Glomerular visceral epithelial cell (primary cell): Measurements from ENCODE around the gene USP13.
A peak's percentile ranks its signal among the peaks of the same experiment; 100 is the strongest.

ENCODE experiments used
- DNase-seq: peaks from one replicate; pipeline ENCODE4 v3.0.0-alpha.2; 2016; ENCODE audit errors: extremely low spot score

Gene USP13

DNA sequence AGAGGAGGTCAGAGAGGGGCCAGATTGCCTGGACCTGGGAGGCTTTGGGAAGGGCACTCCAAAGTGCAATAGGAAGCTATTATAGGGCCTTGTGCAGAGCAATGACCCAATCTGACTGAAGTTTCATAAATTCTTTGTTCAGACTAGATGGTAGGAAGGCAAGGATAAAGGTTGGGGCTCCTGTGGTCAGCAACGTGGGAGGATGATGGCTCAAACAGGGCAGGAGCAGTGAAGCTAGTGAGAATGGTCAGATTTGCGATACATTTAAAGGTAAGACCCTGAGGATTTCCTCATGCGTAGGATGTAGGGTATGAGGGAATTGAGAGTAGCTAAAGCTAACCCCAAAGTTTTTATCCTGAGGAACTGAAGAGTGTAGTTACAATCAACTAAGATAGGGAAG lies 139.0 kb downstream of the USP13 start:
- no peak for DNase-seq

DNA sequence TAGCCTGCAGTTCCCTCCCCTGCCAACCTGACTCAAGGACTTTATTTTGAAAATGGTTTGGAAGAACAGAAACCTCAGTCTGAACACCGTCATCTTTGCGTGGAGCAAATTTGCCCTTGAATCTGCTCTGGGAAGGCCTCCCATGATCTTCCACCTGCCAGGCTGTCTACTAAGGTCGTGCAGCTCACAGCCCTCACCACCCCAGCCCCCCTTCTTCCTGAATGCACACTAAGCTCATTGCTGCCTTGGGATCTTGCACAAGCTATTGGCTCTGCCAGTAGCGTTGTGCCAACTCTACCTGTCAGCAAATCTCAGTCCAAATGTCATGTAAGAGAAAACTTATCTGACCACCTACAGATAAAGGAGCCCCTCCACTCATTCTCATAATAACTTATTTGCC lies 141.5 kb downstream of the USP13 start:
- DNase-seq = no peak

DNA sequence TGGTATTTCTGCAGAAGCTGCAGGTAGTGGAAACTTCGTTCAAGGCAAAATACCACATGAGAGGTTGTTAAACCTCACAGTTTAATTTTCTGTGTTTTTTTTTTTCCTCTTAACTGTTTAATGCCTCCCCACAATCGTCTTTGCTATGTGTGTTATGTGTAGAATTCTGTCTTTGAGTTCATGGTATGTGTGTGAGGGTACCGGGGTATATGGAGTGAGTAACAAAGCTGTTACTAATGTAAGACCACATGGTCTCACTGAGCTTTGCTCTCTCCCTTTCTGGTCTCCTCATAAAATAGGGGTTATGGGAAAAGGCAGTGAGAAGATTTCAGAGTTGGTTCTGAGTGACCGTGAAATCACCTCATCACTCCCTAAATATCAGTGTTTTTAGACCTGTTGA lies 143.6 kb downstream of the USP13 start:
- no peak for DNase-seq

DNA sequence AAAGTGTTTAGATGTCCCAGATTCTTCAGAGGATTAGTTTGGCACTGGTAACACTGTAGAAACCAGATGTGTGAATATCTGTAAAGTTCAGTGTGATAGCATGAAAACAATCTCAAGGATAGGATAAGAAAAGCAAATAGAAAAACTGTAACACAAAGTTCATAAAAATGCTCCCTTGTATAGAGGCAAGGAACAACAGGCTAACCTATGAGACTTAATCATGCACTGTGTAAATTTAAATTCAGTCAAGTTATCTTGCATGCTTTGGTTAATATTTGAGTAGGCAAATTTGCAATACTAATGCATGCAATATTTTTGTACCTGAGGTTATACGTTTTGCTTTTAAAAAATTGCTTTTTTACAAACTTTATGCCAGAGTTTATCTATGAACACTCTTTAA lies 144.4 kb downstream of the USP13 start:
- DNase-seq = no peak

DNA sequence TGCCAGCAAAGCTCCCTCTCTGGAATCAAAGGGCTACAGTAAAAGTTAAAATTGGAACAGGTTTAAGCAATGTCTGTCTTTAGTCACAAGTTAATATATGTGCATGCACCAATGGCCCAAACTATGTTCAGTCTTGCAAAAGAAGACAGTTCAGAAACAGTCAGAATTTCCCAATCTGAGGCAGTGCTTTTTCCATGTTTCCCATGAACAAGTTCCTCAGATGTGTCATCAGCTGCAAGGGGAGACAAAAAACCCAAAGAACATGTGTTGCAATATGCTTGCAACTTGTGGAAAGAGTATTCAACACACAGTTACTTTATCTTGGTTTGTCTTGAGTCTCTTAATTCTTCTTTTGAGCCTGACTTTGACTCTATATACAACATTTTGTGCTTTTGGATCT lies 148.4 kb downstream of the USP13 start:
- peak; percentile 20 for DNase-seq

DNA sequence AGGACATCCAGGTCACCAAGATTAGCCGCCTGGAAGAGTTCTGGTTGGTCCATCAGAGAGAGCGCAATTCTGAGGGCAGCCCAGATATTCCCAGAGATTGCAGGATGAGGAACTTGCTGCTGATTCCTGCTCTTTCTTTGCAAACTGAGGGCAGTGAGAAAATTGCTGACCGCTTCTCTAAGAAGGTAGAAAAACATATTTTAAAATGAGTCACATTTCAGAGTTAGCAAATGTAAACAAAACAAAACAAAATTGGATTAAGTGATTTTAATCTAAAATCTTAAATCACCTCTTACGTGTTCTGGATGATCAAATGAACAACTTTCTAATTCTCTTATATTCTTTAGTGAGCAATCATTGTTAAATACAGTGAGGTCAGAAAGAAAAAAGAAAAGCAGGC lies 149.0 kb downstream of the USP13 start:
- DNase-seq = no peak

DNA sequence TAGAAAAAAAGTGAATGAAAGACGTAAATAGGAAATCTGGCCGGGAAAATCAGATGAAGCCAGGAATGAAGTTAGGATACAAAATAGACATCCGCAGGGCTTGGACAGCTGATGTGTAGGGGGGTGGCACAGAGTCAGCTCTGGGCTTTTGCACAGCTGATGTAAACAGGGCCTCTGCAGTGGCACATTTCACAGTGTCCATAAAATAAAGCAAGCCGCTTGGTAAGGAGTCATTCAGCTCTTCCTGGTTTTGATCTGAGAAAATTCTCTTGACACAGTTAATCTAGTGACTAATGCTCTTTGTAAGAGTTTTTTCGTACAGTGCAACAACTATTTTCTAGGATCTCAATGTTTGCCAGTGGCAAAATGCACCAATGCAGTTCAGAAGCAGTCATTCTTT lies 153.3 kb downstream of the USP13 start:
- DNase-seq = no peak

DNA sequence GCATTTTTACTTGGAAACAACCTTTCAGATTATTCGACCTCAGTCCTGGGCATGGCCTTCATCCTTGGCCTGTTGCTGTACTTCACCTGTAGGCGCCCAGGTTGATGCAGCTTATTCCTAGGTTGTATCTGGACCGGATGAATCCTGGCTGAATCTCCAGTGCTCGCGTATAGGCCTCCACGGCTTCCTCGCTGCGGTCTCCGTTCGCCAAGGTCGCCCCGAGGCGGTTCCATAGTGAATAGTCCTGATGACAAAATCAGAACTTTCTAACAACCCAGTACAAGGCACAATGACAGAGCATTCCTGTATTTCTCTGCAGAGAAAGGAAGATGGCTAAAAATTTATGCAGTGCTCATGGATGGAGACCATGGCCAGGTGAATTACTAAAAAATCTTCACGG lies 154.7 kb downstream of the USP13 start:
- no peak for DNase-seq

DNA sequence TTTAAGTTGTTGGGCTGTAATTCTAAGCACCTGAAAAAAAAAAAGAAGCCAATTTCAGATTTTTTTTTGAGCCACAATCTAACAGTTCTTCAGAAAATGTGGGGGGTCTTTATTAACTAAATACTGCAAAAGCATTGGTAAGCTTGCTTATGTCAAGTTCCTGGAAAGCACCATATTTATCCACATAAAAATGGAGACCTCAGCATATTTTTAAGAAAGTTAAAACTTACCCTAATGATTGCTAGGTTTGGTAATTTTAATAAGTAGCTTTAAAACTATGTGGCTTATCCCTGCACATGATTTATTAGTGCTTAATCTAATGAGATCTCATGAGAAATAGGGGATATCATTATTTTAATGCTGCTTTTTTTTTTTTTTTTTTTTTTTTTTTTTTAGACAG lies 156.8 kb downstream of the USP13 start:
- no peak for DNase-seq

DNA sequence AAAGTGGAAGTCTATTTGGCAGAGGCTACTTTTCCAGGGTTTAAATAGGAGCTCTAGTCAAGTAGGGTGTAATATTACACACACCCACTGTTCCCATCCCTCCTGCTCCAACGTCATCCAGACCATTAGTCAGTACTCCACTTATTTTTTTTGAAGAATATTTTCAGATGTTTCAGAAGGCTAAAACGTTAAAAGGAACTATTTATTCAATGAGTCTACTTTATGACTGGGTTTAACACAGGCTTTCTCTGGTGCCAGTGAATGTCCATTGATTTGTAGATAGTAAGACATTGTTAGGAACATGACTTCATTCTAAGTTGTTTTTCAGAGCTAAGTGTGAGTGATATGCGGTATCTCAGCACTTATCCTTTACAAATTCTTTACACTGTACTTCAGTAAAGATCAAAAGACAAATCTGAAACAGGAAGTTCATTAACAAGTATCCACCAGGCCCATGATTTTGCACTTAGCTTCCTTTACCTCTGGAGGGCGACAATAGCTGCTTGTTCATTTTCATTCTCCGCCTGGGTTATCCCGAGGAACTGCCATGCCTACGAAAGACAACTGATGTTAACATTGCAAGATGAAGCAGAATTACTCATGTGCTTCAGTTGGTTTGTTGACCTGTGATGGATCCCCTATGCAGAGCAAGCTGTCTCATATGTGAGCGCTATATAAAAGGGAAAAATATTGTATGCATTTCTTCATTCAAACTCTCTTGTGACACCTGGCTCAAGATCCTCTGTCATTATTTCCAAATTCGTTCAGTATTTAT lies 158.7 kb downstream of the USP13 start:
- peak; percentile 70 for DNase-seq

DNA sequence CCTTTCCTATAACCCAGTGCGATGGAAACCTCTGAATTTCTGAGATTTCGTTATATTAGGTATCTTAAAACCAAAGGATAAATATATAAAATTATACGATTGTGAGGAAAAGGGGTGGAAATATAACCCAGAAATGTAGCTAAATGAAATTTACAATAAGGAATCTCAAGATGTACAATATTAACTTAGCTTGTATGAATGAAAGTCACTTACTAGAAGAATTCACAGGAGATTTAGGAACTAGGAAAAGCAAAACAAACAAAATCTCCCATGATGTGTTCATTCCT lies 159.2 kb downstream of the USP13 start:
- DNase-seq = no peak

DNA sequence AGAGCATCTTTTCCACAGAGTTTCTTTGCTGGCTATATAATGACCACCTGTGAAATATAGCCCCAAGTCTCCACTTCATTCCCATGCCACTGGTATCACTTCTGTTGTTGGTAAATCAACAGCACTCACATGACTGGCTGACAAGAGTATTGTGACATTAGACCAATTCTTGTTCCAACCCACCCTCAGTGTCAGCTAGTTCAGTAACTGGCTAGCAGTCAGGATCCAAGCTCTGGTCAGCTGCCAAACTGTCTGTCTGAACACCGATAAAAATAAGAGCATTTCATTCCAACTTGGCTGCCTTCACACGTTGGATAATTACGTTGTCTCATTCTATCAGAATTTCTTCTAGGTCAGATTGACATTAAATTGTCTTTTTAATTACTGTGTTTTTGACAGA lies 166.5 kb downstream of the USP13 start:
- DNase-seq = no peak

DNA sequence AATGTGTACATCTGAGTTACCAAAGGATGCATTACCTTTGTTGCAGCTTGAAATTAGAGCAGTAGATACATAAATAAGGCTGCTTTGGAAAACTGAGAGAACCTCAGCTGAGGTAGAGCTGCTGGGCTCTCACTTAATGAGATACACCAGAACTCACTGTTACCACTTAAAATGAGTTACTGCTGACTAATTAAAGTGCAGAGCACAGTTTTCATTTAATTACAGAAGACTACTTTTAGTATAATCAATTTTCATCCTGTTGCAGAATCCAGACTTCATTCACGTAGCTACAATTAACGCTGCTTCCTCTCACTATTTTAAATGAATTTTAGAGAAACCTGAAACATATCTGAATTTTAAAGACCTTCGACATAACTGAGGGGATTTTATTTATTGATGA lies 169.5 kb downstream of the USP13 start:
- DNase-seq = no peak

DNA sequence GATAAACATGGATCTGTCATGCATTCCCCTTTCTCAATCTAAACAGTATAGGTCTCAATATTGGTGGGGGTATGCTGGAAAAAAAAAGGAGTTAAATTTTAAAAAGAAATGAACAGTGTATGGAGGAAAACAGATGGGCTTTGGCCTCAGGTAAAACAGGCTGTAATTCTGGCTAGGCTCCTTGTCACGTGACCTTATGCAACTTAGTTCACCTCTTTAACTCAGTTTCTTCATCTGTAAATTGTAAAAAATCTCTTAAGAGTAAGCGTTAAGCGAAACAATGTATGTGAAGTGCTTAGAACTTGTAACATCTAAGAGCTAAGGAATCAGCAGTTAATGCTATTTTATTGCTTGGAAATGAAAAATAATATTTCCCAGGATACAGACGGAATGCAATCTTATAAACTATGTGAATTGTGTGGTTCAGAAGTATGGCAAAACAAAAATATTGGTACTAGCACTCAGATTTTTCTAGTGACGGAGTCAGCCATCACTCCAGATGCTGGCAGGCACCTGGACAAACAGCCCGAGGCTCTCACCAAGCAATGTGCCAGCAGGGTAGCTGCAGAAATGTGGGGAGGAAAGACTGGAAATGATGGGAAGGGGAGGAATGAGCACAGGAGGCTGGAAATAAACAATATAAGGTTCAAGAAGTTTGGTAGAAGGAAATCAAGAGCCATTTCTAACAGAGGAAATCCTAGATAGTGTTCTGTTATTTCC lies 172.8 kb downstream of the USP13 start:
- no peak for DNase-seq

DNA sequence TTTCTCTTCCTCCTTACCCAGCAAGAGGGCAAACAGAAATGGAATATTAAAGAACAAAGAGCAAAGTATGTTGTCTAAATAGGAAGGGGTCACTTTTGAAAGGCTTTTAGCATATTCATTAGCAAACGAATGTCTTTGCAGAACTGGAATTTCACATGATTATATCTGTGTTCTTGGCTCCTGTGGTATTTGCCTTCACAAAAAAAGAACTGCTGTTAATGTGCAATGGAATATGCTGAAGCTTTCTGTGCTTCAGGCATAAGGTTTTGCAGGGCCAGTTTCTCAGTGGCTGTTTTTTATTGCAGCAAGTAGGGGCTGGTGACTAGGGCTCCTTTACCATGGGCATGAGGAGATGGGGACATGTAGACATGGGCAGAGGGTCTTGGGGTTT lies 173.4 kb downstream of the USP13 start:
- DNase-seq = no peak

DNA sequence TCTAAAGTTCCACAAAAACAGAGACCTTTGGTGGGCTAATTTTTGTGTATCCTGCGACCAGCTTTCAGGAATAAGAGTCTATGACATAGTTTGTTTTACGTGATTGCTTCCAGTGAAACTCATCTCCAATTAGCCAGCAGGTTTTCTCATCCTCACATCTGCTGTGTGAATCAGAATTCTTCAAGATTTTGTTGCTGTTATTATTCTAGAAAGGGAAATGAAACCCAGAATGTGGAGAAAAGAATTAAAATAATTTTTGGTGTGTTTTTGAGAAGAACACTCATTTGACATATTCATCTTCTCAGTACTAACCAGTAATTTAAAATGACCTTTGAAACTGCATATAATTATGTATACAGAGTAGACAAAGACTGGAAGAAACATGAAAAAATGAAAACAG lies 175.9 kb downstream of the USP13 start:
- no peak for DNase-seq

DNA sequence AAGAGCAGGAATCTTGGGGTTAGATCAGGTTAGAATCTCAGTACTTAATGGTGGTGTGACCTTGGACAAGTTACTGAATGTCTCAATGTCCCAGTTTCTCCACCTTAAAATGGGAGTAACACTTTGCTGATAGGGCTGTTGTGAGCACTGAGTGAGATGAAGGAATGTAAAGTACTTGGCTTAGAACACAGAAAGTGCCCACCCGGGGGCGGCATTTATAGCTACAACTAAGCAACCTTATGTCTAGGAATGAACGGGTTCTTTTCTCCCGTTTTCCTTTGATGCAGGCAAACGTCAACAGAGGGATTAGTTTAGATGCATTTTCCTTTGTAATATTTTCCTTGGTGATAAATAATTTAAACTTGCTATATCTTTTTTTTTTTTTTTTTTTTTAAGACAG lies 176.6 kb downstream of the USP13 start:
- DNase-seq = no peak

DNA sequence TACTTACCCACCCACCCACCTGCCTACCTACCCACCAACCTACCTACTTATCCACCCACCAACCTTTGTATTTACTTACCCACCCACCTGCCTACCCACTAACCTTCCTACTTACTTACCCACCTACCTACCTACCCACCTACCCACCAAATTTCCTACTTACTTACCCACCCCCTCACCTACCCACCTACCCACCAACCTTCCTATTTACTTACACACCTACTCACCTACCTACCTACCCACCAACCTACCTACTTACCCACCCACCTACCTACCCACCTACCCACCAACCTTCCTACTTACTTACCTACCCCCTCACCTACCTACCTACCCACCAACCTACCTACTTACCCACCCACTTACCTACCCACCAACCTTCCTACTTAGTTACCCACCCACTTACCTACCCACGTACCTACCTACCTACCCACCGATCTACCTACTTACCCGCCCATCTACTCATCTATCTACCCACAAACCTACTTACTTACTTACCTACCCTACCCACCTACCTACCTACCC lies 179.6 kb downstream of the USP13 start:
- no peak for DNase-seq

DNA sequence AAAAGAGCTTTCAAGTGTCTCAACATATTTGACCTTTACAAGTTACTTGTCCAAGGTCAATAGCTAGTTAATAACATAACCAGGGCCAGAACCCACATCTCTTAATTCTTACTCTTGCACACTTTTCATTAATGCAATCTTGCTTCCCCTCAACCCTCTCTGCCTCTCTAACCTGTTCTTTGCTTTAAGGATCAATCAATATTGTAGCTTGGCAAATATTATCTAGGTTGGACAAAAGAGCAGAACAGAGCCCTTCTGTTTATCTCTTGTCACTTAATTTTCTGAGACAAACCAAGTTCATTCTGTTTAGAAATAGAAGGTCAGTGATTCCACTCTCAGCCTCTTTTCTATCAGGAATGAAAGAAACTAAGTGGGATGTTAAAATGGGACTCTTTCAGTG lies 180.5 kb downstream of the USP13 start:
- no peak for DNase-seq

DNA sequence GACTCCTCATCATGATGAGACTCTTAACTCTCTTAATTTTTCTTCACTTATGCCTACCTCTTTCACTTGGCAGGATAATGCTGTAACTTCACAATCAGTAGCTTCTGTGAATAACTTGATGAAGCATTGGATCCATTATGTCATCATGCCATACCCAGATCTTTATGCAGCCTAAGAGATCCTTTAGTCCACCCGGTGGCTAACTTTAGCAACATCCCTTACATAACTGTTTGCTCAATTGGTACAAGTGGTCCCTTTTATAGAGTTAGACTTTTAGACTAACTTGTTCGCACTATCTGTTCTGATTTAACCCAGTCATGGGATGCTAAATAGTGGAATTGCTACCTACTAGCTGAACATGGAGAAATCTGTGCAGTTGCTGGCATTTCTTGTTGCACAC lies 184.5 kb downstream of the USP13 start:
- peak; percentile 5 for DNase-seq
